Neural progenitor cell (in vitro differentiated cells): ENCODE data around the gene ATP11A. TPM values are rescaled to one million over a fixed set of nuclear protein-coding genes. Genes with fewer than 3 reads are reported as not detected.

Source experiments
- DNase-seq: peaks from one replicate; pipeline ENCODE4 v3.0.0-alpha.2; 2016; ENCODE audit warnings: low spot score
- H2AFZ ChIP-seq: fragments of 200-600 bp; sonication (generic); replicated peaks from 2 replicates; pipeline ENCODE4 v1.6.1; 2016; ENCODE audit warnings: antibody characterized with exemption
- H3F3A ChIP-seq: fragments of 200-600 bp; sonication (generic); 2 replicates; pipeline ENCODE4 v1.6.1; 2016; ENCODE audit warnings: antibody characterized with exemption, low read depth
- H3K27ac ChIP-seq: fragments of 200-600 bp; sonication (generic); 2 replicates; pipeline ENCODE4 v1.5.1; 2016; ENCODE audit warnings: mild to moderate bottlenecking
- H3K27me3 ChIP-seq: fragments of 200-600 bp; sonication (generic); 2 replicates; pipeline ENCODE4 v1.6.1; 2016; ENCODE audit warnings: mild to moderate bottlenecking, moderate library complexity
- H3K36me3 ChIP-seq: fragments of 200-600 bp; sonication (generic); 2 replicates; pipeline ENCODE4 v1.5.1; 2016
- H3K4me1 ChIP-seq: fragments of 200-600 bp; sonication (generic); 2 replicates; pipeline ENCODE4 v1.6.1; 2016; ENCODE audit warnings: mixed run types
- H3K4me2 ChIP-seq: fragments of 200-600 bp; sonication (generic); 2 replicates; pipeline ENCODE4 v1.6.1; 2016
- H3K4me3 ChIP-seq: fragments of 200-600 bp; sonication (generic); 2 replicates; pipeline ENCODE4 v1.5.1; 2016
- H3K79me2 ChIP-seq: fragments of 200-600 bp; sonication (generic); 2 replicates; pipeline ENCODE4 v1.6.1; 2016; ENCODE audit warnings: low read depth
- H3K9ac ChIP-seq: fragments of 200-600 bp; sonication (generic); 2 replicates; pipeline ENCODE4 v1.6.1; 2016
- H3K9me3 ChIP-seq: fragments of 200-600 bp; sonication (generic); 2 replicates; pipeline ENCODE4 v1.5.1; 2016; ENCODE audit warnings: low read depth
- H4K20me1 ChIP-seq: fragments of 200-600 bp; sonication (generic); 2 replicates; pipeline ENCODE4 v1.6.1; 2016; ENCODE audit warnings: low read depth
- H3K27ac Mint-ChIP-seq: 3 replicates; pipeline ENCODE4 v1.8.0; 2021; ENCODE audit warnings: mixed read lengths
- H3K27me3 Mint-ChIP-seq: 2 replicates; pipeline ENCODE4 v1.8.0; 2022; ENCODE audit warnings: low read depth, mild to moderate bottlenecking, inconsistent platforms, moderate library complexity, mixed read lengths; ENCODE audit not compliant: insufficient read depth
- H3K36me3 Mint-ChIP-seq: 3 replicates; pipeline ENCODE4 v1.8.0; 2021; ENCODE audit warnings: mixed read lengths
- H3K4me1 Mint-ChIP-seq: 3 replicates; pipeline ENCODE4 v1.8.0; 2021; ENCODE audit warnings: mixed read lengths
- H3K4me3 Mint-ChIP-seq: 3 replicates; pipeline ENCODE4 v1.8.0; 2021; ENCODE audit warnings: mild to moderate bottlenecking, moderate library complexity, mixed read lengths
- H3K9me3 Mint-ChIP-seq: 3 replicates; pipeline ENCODE4 v1.8.0; 2020; ENCODE audit warnings: mixed read lengths
- EZH2 ChIP-seq: fragments of 200-600 bp; sonication (generic); IDR thresholded peaks from 2 replicates; pipeline ENCODE4 v1.6.1; 2017; ENCODE audit warnings: antibody characterized with exemption, mild to moderate bottlenecking, moderate library complexity
- EZH2phosphoT487 ChIP-seq: fragments of 200-600 bp; sonication (generic); IDR thresholded peaks from 2 replicates; pipeline ENCODE4 v1.6.1; 2017; ENCODE audit warnings: antibody characterized with exemption
- total RNA-seq: library from RNA; depleted of rRNA; stranded (reverse); fragments of >200 nt; gene quantifications from 2 replicates; pipeline ENCODE4 v1.2.3, GENCODE V29; 2015; ENCODE audit warnings: low replicate concordance
- TF ChIP-seq, protein P1 (sequence below): fragments of 200-600 bp; sonication (generic); IDR thresholded peaks from 2 replicates; pipeline ENCODE4 v1.5.1; 2017; ENCODE audit warnings: antibody characterized with exemption, mild to moderate bottlenecking

Gene ATP11A
- total RNA-seq, 1 donor from 2014 or later, result 12.6 TPM

- Histone ChIP-seq H2AFZ (no peak overlapping the region), H3K79me2 (peaks cover 68% of the 10 kb centered on the region), H3K4me1 (peaks cover 48% of the 10 kb centered on the region), H3K9me3 (no peaks in the 10 kb centered on the region), H3K27me3 (no peaks in the 10 kb centered on the region), H3K4me3 (no peak overlapping the region), H3K9ac (no peak overlapping the region), H3K36me3 (no peaks in the 10 kb centered on the region), H3K4me2 (no peak overlapping the region), H3K27ac (no peak overlapping the region), H4K20me1 (peaks cover 94% of the 10 kb centered on the region), H3F3A (peaks cover 31% of the 10 kb centered on the region)
- Mint-ChIP-seq H3K4me3 (no peak overlapping the region), H3K36me3 (peaks cover 3% of the 10 kb centered on the region), H3K27ac (no peak overlapping the region), H3K4me1 (peaks cover 60% of the 10 kb centered on the region), H3K27me3 (peaks cover 4% of the 10 kb centered on the region), H3K9me3 (no peaks in the 10 kb centered on the region)
- no peak for DNase-seq
- TF ChIP-seq EZH2phosphoT487 (no peak), EZH2 (no peak)
- TF ChIP-seq, protein P1, sequence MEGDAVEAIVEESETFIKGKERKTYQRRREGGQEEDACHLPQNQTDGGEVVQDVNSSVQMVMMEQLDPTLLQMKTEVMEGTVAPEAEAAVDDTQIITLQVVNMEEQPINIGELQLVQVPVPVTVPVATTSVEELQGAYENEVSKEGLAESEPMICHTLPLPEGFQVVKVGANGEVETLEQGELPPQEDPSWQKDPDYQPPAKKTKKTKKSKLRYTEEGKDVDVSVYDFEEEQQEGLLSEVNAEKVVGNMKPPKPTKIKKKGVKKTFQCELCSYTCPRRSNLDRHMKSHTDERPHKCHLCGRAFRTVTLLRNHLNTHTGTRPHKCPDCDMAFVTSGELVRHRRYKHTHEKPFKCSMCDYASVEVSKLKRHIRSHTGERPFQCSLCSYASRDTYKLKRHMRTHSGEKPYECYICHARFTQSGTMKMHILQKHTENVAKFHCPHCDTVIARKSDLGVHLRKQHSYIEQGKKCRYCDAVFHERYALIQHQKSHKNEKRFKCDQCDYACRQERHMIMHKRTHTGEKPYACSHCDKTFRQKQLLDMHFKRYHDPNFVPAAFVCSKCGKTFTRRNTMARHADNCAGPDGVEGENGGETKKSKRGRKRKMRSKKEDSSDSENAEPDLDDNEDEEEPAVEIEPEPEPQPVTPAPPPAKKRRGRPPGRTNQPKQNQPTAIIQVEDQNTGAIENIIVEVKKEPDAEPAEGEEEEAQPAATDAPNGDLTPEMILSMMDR, result no peak
Measured at GRCh38 chr13:112730157-112730671, 40.4 kb downstream of the ATP11A start.

- Mint-ChIP-seq H3K9me3 (no peaks in the 10 kb centered on the region), H3K4me1 (peaks cover 59% of the 10 kb centered on the region), H3K27me3 (peaks cover 4% of the 10 kb centered on the region), H3K27ac (no peak overlapping the region), H3K4me3 (no peak overlapping the region), H3K36me3 (peaks cover 3% of the 10 kb centered on the region)
- peaks cover 34% of the 10 kb centered on the region for H3F3A ChIP-seq
- no peak for TF ChIP-seq EZH2
- TF ChIP-seq, protein P1, result no peak
- no peak for TF ChIP-seq EZH2phosphoT487
- H3K27me3 ChIP-seq, result no peaks in the 10 kb centered on the region
- H3K9ac ChIP-seq, result no peak overlapping the region
- no peak overlapping the region for H2AFZ ChIP-seq
- H3K9me3 ChIP-seq, result no peaks in the 10 kb centered on the region
- H3K36me3 ChIP-seq, result no peaks in the 10 kb centered on the region
- peaks cover 94% of the 10 kb centered on the region for H4K20me1 ChIP-seq
- peaks cover 76% of the 10 kb centered on the region for H3K79me2 ChIP-seq
- H3K4me1 ChIP-seq, result peaks cover 38% of the 10 kb centered on the region
- H3K4me3 ChIP-seq, result no peak overlapping the region
- H3K27ac ChIP-seq, result no peak overlapping the region
- DNase-seq, result no peak
- H3K4me2 ChIP-seq, result no peak overlapping the region
Measured at GRCh38 chr13:112731667-112732616, 42.1 kb downstream of the ATP11A start.

DNA sequence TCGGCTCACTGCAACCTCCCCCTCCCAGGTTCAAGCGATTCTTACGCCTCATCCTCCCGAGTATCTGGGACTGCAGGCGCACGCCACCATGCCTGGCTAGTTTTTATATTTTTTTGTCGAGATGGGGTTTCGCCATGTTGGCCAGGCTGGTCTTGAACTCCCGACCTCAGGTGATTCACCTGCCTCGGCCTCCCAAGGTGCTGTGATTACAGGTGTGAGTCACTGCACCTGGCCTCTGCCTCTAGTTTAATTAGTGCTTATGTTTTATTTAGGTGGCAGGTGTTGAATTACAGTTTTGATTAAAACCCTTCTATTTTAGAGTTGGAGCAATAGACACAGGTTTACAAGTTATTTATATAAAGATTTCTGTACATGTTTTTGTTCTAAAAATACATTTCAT lies 42.8 kb downstream of the ATP11A start:
- TF ChIP-seq EZH2, result no peak
- TF ChIP-seq, protein P1, result no peak
- TF ChIP-seq EZH2phosphoT487, result no peak
- H3K27ac ChIP-seq, result no peak overlapping the region

More for the DNA sequence above, 42.8 kb downstream of the ATP11A start:
- no peak for DNase-seq
- H3K79me2 ChIP-seq, result peaks cover 76% of the 10 kb centered on the region
- peaks cover 34% of the 10 kb centered on the region for H3F3A ChIP-seq
- peaks cover 64% of the 10 kb centered on the region for H3K4me1 Mint-ChIP-seq
- no peaks in the 10 kb centered on the region for H3K9me3 ChIP-seq
- no peak overlapping the region for H3K4me3 Mint-ChIP-seq
- peaks cover 31% of the 10 kb centered on the region for H3K4me1 ChIP-seq
- no peak overlapping the region for H2AFZ ChIP-seq
- no peak overlapping the region for H3K27ac Mint-ChIP-seq
- H3K4me2 ChIP-seq, result peak overlapping the region; percentile 51
- H3K27me3 ChIP-seq, result no peaks in the 10 kb centered on the region
- no peak overlapping the region for H3K9ac ChIP-seq
- H3K36me3 Mint-ChIP-seq, result peaks cover 3% of the 10 kb centered on the region
- H3K4me3 ChIP-seq, result no peak overlapping the region
- no peaks in the 10 kb centered on the region for H3K36me3 ChIP-seq
- no peaks in the 10 kb centered on the region for H3K9me3 Mint-ChIP-seq
- peaks cover 92% of the 10 kb centered on the region for H4K20me1 ChIP-seq
- H3K27me3 Mint-ChIP-seq, result peaks cover 6% of the 10 kb centered on the region
